ENCODE results near the gene ZSCAN22. TPM values are rescaled to one million over a fixed set of nuclear protein-coding genes. Genes with fewer than 3 reads are reported as not detected.

Gene ZSCAN22
- total and polyA plus RNA-seq, 2 donors (not counting 1 experiment from before 2014, with no cell fraction given): 2.8 to 7.1 TPM

DNA sequence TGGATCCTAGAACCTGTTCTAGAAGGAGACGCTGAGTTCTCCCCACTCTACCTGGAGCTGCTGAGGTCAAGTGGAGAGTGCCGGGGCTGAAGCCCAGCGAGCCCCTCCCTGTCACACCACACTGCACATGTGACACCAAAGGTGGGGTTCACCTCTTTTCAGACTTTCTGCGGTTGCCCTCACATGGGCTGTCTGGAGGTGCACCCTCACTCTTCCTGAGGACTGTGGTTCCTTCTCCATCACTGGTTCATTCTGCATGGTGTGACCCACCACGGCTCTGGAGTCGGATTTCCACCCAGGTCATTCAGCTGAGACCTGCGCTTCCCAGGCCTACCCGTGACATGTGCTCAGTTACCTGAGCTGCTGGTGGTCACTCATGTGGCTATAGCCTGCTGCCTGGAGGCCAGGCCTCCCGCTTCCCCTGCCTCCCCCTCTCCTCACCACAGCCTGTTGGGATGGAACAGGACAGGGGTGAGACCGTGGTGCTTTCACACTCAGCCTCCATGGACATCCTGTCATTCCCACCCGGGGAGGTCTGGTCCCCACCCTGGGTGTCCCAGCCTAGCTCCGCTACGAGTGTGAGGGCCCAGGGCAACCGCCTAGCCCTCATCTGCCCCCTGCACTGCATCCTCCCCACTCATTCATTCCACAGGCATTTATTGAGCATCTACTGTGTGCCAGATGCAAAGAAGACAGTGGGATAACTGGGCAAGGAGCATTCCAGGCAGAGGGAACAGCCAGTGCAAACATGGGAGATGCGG is 27.1 kb downstream of the ZSCAN22 start:
- Mint-ChIP-seq H3K9me3 (ENCODE audit: insufficient read depth) (no peaks in the 10 kb centered on the region), H3K4me3 (no peak overlapping the region), H3K27me3 (no peaks in the 10 kb centered on the region), H3K27ac (no peak overlapping the region), H3K4me1 (peaks cover 26% of the 10 kb centered on the region)
- Histone ChIP-seq H3K27me3 (replicated peaks in 1 of 4; ENCODE audit: control extremely low read depth in 1 of 4, control insufficient read depth in 3 of 4, insufficient read depth in 4 of 4, low read length in 3 of 4) (peaks cover 0 to 19% (median 6%) of the 10 kb centered on the region in 4 experiments), H3K9ac (ENCODE audit: low read length) (no peak overlapping the region), H3K4me2 (replicated peaks; ENCODE audit: low read depth, low read length, poor library complexity, severe bottlenecking) (no peak overlapping the region), H2AFZ (ENCODE audit: insufficient read depth, low read depth, low read length, poor library complexity, severe bottlenecking) (no peak overlapping the region), H3K27ac (ENCODE audit: low read length in 2 of 2) (no peak overlapping the region), H4K20me1 (ENCODE audit: control insufficient read depth, insufficient read depth, low read length, poor library complexity, severe bottlenecking) (peaks cover 6% of the 10 kb centered on the region), H3K4me1 (ENCODE audit: control insufficient read depth in 2 of 2, insufficient read depth in 2 of 2, low read length in 2 of 2) (peaks cover 20 to 32% of the 10 kb centered on the region in 2 donors), H3K4me3 (ENCODE audit: control extremely low read depth in 1 of 5, extremely low read depth in 1 of 5, insufficient read depth in 1 of 5, low read depth in 2 of 5, low read length in 4 of 5) (no peak overlapping the region), H3K9me3 (ENCODE audit: control extremely low read depth in 1 of 3, control insufficient read depth in 2 of 3, insufficient read depth in 1 of 3, low read length in 2 of 3) (peaks cover 0 to 14% (median 0%) of the 10 kb centered on the region in 3 donors), H3K79me2 (ENCODE audit: control insufficient read depth, insufficient read depth, low read length) (peaks cover 11% of the 10 kb centered on the region), H3K36me3 (replicated peaks in 1 of 2; ENCODE audit: control extremely low read depth in 1 of 2, control insufficient read depth in 1 of 2, extremely low read depth in 1 of 2, insufficient read depth in 2 of 2, low read length in 1 of 2) (no peaks in the 10 kb centered on the region)
- ATAC-seq (ENCODE audit: low read depth) (no peak), DNase-seq (no peak)
- intact Hi-C loops (cut with micrococcal nuclease): no loop called here
- ChIA-PET POLR2A (interaction anchor here (0.5 kb wide), 1 partner anchor 10 kb away, joined by 7 read pairs; no protein-coding TSS in a partner anchor), CTCF (no interaction called here)
- TF ChIP-seq EZH2 (IDR thresholded peaks at IDR 0.05; ENCODE audit: borderline replicate concordance, insufficient read depth, low read depth, low read length, poor library complexity, severe bottlenecking): no peak
- no peak for TF ChIP-seq CTCF (IDR thresholded peaks at IDR 0.05)
- 92% methylated on average over 14 of the region's 15 CpGs for WGBS (ENCODE audit: insufficient coverage)

GRCh38 chr19:58354478-58355030 is 27.8 kb downstream of the ZSCAN22 start:
- ATAC-seq (ENCODE audit: low read depth): no peak
- Histone ChIP-seq H3K27me3 (replicated peaks in 1 of 4; ENCODE audit: control extremely low read depth in 1 of 4, control insufficient read depth in 3 of 4, insufficient read depth in 4 of 4, low read length in 3 of 4) (peaks cover 0 to 19% (median 6%) of the 10 kb centered on the region in 4 experiments), H3K4me1 (ENCODE audit: control insufficient read depth in 2 of 2, insufficient read depth in 2 of 2, low read length in 2 of 2) (peaks cover 18 to 29% of the 10 kb centered on the region in 2 donors), H3K4me2 (replicated peaks; ENCODE audit: low read depth, low read length, poor library complexity, severe bottlenecking) (no peak overlapping the region), H3K36me3 (replicated peaks in 1 of 2; ENCODE audit: control extremely low read depth in 1 of 2, control insufficient read depth in 1 of 2, extremely low read depth in 1 of 2, insufficient read depth in 2 of 2, low read length in 1 of 2) (no peaks in the 10 kb centered on the region), H3K27ac (ENCODE audit: low read length in 2 of 2) (no peak overlapping the region), H3K4me3 (ENCODE audit: control extremely low read depth in 1 of 5, extremely low read depth in 1 of 5, insufficient read depth in 1 of 5, low read depth in 2 of 5, low read length in 4 of 5) (no peak overlapping the region), H2AFZ (ENCODE audit: insufficient read depth, low read depth, low read length, poor library complexity, severe bottlenecking) (no peak overlapping the region), H3K9me3 (ENCODE audit: control extremely low read depth in 1 of 3, control insufficient read depth in 2 of 3, insufficient read depth in 1 of 3, low read length in 2 of 3) (peaks cover 0 to 14% (median 0%) of the 10 kb centered on the region in 3 donors), H4K20me1 (ENCODE audit: control insufficient read depth, insufficient read depth, low read length, poor library complexity, severe bottlenecking) (peaks cover 6% of the 10 kb centered on the region), H3K79me2 (ENCODE audit: control insufficient read depth, insufficient read depth, low read length) (peaks cover 9% of the 10 kb centered on the region), H3K9ac (ENCODE audit: low read length) (no peak overlapping the region)
- intact Hi-C loops (cut with micrococcal nuclease): no loop called here
- TF ChIP-seq CTCF (IDR thresholded peaks at IDR 0.05) (no peak), EZH2 (IDR thresholded peaks at IDR 0.05; ENCODE audit: borderline replicate concordance, insufficient read depth, low read depth, low read length, poor library complexity, severe bottlenecking) (no peak)
- Mint-ChIP-seq H3K9me3 (ENCODE audit: insufficient read depth) (no peaks in the 10 kb centered on the region), H3K27ac (no peak overlapping the region), H3K4me3 (no peak overlapping the region), H3K27me3 (no peaks in the 10 kb centered on the region), H3K4me1 (peaks cover 22% of the 10 kb centered on the region)
- WGBS (ENCODE audit: insufficient coverage): 91% methylated on average over 6 of the region's 6 CpGs
- no peak for DNase-seq
- ChIA-PET POLR2A (no interaction called here), CTCF (no interaction called here)

All from B cell (primary cell).